Bronchial epithelial cell (primary cell): Measurements from ENCODE around the gene TMEM198. TPM values are rescaled to one million over a fixed set of nuclear protein-coding genes. Genes with fewer than 3 reads are reported as not detected.

ENCODE experiments used
- DNase-seq: peaks from one replicate; pipeline ENCODE4 v3.0.0-alpha.2; 2010; ENCODE audit warnings: low read depth
- FAIRE-seq: peaks from 2 replicates; lab custom pipeline; 2011; peaks lifted over from hg19 to GRCh38; lab: Jason Lieb, UNC
- H3K27me3 ChIP-seq: 2 replicates; pipeline ENCODE4 v1.5.1; 2011; ENCODE audit warnings: low read length; ENCODE audit not compliant: control insufficient read depth, insufficient read depth
- H3K36me3 ChIP-seq: 2 replicates; pipeline ENCODE4 v1.5.1; 2011; ENCODE audit warnings: low read length; ENCODE audit not compliant: control insufficient read depth, insufficient read depth
- H3K4me3 ChIP-seq: 2 replicates; pipeline ENCODE4 v1.5.1; 2011; ENCODE audit warnings: mild to moderate bottlenecking, low read depth, low read length, control low read depth
- total RNA-seq: library from RNA; depleted of rRNA; stranded (reverse); fragments of >200 nt; gene quantifications from 2 replicates; pipeline ENCODE4 v1.2.1, GENCODE V29; 2014
- TF ChIP-seq, protein P1 (sequence below): IDR thresholded peaks from 2 replicates; pipeline ENCODE4 v1.5.1; 2011; ENCODE audit warnings: mild to moderate bottlenecking, moderate library complexity, low read length, control low read depth, inconsistent platforms; ENCODE audit not compliant: insufficient read depth, severe bottlenecking

Gene TMEM198
- total RNA-seq, 1 donor from 2014 or later: under 0.01 TPM

DNA sequence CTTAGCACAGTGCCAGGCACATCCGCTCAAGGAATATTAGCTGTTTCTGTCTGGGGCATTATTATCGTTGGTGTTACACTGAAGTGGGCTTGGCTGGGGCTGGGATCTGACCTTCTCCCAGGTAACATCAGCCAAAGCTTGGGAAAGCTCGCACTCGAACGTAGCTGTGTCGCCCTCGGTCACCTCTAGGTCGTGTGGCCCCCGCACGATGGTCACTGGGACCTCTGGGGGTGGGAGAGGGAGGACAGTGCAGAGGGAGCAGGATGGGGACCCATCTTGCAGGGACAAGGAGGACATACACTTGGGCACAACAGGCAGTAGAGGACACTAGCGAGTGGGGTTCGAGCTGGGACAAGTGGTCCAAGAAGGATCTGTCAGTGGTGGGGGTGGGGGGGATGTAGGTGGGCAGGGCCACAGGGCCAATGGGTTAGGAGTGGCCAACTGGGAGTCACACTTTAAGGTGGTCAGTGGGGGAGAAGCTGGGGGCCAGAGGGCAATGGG, 9.7 kb downstream of the TMEM198 start:
- Histone ChIP-seq H3K36me3 (no peaks in the 10 kb centered on the region), H3K27me3 (peaks cover 3% of the 10 kb centered on the region), H3K4me3 (no peak overlapping the region)
- no peak for DNase-seq
- TF ChIP-seq, protein P1, sequence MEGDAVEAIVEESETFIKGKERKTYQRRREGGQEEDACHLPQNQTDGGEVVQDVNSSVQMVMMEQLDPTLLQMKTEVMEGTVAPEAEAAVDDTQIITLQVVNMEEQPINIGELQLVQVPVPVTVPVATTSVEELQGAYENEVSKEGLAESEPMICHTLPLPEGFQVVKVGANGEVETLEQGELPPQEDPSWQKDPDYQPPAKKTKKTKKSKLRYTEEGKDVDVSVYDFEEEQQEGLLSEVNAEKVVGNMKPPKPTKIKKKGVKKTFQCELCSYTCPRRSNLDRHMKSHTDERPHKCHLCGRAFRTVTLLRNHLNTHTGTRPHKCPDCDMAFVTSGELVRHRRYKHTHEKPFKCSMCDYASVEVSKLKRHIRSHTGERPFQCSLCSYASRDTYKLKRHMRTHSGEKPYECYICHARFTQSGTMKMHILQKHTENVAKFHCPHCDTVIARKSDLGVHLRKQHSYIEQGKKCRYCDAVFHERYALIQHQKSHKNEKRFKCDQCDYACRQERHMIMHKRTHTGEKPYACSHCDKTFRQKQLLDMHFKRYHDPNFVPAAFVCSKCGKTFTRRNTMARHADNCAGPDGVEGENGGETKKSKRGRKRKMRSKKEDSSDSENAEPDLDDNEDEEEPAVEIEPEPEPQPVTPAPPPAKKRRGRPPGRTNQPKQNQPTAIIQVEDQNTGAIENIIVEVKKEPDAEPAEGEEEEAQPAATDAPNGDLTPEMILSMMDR: no peak
- no peak for FAIRE-seq

DNA sequence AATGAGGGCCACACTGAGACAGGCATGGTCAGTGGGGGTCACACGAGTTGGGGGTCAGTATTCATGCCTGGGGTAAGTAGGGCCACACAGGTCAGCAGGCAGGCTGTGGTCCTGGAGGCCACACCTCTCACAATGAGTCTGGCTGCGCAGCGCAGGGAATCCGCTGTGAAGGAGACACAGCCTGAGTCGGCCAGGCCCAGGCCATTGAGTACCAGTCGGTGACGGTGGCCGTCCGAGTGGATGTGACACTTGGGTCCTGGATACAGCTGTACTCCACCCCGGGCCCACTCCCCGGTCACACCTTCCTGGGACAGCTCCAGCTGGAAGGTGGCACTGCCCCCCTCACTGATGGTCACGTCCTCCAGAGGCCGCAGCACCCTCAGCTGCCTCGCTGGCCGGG, 10.5 kb downstream of the TMEM198 start:
- FAIRE-seq (no peak), DNase-seq (no peak)
- TF ChIP-seq, protein P1: no peak
- Histone ChIP-seq H3K4me3 (no peak overlapping the region), H3K36me3 (no peaks in the 10 kb centered on the region), H3K27me3 (peaks cover 3% of the 10 kb centered on the region)

DNA sequence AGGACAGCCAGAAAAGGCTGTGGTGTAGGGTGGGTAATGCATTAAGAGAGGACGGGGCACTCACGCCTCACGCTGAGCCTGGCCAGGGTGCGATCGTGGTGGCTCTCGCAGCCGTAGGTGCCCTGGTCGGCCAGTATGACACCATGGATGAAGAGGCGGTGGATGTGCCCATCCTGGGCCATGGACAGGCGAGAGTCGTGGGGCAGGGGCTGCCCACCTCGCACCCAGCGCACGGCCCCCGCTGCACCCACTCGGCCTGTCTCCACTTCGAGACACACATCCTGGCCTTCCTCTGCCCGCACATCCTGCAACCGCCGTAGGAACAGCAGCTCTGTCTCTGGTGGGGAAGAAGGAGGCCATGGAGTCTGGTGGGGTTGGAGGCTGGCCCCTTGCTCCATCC, 12.1 kb downstream of the TMEM198 start:
- peaks cover 3% of the 10 kb centered on the region for H3K27me3 ChIP-seq
- TF ChIP-seq, protein P1: no peak
- FAIRE-seq (no peak), DNase-seq (no peak)
- no peaks in the 10 kb centered on the region for H3K36me3 ChIP-seq
- no peak overlapping the region for H3K4me3 ChIP-seq

DNA sequence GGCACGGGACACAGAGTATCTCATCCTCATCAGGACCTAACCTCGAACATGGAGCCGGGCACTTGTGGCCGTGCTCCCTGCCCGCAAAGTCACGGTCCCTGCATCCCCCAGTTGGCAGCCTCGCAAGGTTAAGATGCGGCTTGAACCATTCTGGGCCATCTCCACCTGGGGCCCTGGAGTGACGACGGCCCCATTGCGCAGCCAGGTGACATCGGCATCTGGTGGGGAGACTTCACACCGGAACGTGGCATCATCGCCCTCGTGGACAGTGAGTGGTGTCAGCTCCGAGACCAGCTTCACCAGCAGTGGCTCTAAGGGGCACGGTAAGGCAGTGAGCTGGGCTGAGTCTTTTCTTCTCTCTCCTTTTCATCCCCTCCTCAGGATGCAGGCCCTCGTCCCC, 12.6 kb downstream of the TMEM198 start:
- TF ChIP-seq, protein P1: no peak
- no peaks in the 10 kb centered on the region for H3K36me3 ChIP-seq
- H3K4me3 ChIP-seq: no peak overlapping the region
- FAIRE-seq (no peak), DNase-seq (no peak)
- H3K27me3 ChIP-seq: peaks cover 3% of the 10 kb centered on the region

DNA sequence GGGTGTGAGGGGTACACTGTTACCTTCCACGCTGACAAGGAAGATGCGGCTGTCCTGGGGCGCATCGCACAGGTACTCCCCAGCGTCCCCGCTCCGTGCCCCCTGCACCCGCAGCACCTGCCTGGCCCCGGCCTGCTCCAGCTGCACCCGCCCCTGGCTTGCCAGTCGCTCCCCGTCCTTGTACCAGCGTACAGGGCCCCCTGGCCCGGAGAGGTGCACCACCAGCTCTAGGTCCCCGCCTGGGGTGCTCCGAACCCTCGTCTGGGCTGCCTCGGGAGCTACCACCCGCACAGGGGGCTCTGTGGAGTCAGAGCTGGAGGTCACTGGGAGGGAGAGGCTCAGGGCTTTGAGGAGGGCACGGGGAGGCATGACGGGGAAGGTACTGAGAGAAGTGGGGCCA, 13.5 kb downstream of the TMEM198 start:
- no peak for FAIRE-seq
- no peak for DNase-seq
- H3K4me3 ChIP-seq: no peak overlapping the region
- H3K27me3 ChIP-seq: peaks cover 3% of the 10 kb centered on the region
- TF ChIP-seq, protein P1: no peak
- no peaks in the 10 kb centered on the region for H3K36me3 ChIP-seq
